Adrenal gland (tissue), 12 donors: Measurements from ENCODE around the gene PPFIA2. TPM values are rescaled to one million over a fixed set of nuclear protein-coding genes. Genes with fewer than 3 reads are reported as not detected.

Source experiments
- DNase-seq, 7 donors: peaks; one replicate each; pipeline ENCODE4 v3.0.0-alpha.2; 2019 to 2020
- H3K27ac ChIP-seq, 5 donors: fragments of 200-600 bp; sonication (generic) in 4 of 5; 1 replicate in 3 of 5; 2 replicates in 2 of 5; pipeline versions ENCODE4 v1.5.1 to v1.8.0; 2016 to 2020; ENCODE audit warnings: mild to moderate bottlenecking in 1 of 5
- H3K27me3 ChIP-seq: fragments of 200-600 bp; 2 replicates; pipeline ENCODE4 v1.8.0; 2021
- H3K36me3 ChIP-seq, 2 donors: fragments of 200-600 bp; replicated peaks in 1 of 2; 1 replicate in 1 of 2; 2 replicates in 1 of 2; pipeline versions ENCODE4 v1.5.1 to v1.8.0; 2018 to 2022
- H3K4me1 ChIP-seq, 2 donors: fragments of 200-600 bp; replicated peaks in 1 of 2; 1 replicate in 1 of 2; 2 replicates in 1 of 2; pipeline versions ENCODE4 v1.5.1 to v1.8.0; 2018 to 2021
- H3K4me3 ChIP-seq, 4 donors: fragments of 200-600 bp; sonication (generic) in 3 of 4; one replicate each; pipeline ENCODE4 v1.5.1; 2016 to 2018
- H3K9me3 ChIP-seq, 3 donors: fragments of 200-600 bp; sonication (generic) in 1 of 3; replicated peaks in 1 of 3; 1 replicate in 2 of 3; 2 replicates in 1 of 3; pipeline versions ENCODE4 v1.5.1 to v1.8.0; 2016 to 2021
- POLR2A ChIP-seq, 2 donors: fragments of 450-650 bp; IDR thresholded peaks; one replicate each; pipeline ENCODE4 v1.6.1; 2017; ENCODE audit warnings: antibody characterized with exemption in 2 of 2, mild to moderate bottlenecking in 2 of 2, moderate library complexity in 1 of 2
- WGBS, 4 donors: extraction: QIAGEN DNeasy Blood & Tissue Kit in 2 of 4; methylation state at CpG; one replicate each; pipeline versions ENCODE4 v1.1.5 to v1.1.7; 2013 to 2017; 5-methylcytosine and 5-hydroxymethylcytosine counted together
- intact Hi-C, 2 donors: fragments of 100-400 bp; cut with DNase I; formaldehyde crosslinking; loops; one replicate each; pipeline versions ENCODE4 v1.14.1 to v1.15.0; 2022 to 2023
- polyA plus RNA-seq, 3 donors: library from polyadenylated mRNA; stranded (reverse); fragments of 200-250 nt in 2 of 3; fragments of 350-450 nt in 1 of 3; fragmentation: Illumina TruSeq in 1 of 3; extraction: RNeasy Lipid Tissue Mini Kit (QIAGEN cat#74804) in 1 of 3; gene quantifications; one replicate each; pipeline ENCODE4 v1.2.3, GENCODE V29; 2013 to 2014
- total RNA-seq, 9 donors: library from RNA; depleted of rRNA in 4 of 9; stranded (reverse); fragments of >200 nt in 4 of 9; fragments of 120-200 nt in 1 of 9; fragmentation: NEBNext Ultra II Directional in 1 of 9; extraction: Animal tissue kit (Norgen Biotek cat#: 25700) in 1 of 9; gene quantifications; one replicate each; pipeline versions ENCODE4 v1.1.0 to v1.2.4, GENCODE V29; 2013 to 2023
- TF ChIP-seq, protein P1 (sequence below), 6 experiments: fragments of 450-650 bp in 4 of 6; fragments of 200-600 bp in 2 of 6; sonication (generic) in 1 of 6; IDR thresholded peaks; 1 replicate in 5 of 6; 2 replicates in 1 of 6; pipeline versions ENCODE4 v1.5.1 to v1.8.0; 2016 to 2021; ENCODE audit warnings: antibody characterized with exemption in 6 of 6, mild to moderate bottlenecking in 2 of 6, moderate library complexity in 1 of 6
- donor health status: healthy with polysubstance abuse.
- donor health status: Bipolar disorder and iron deficiency.
- donor health status: DM: yes; HTN: yes; CAD: no.
- donor health status: DM: no; HTN: no; CAD: no.
- donor health status: DM: no; HTN: no; CAD: no.
- donor health status: DM: yes; HTN: yes; CAD: no.

PPFIA2 gene
- total and polyA plus RNA-seq, 12 donors = 0.35 to 16.4 (median 2.4) TPM

DNA sequence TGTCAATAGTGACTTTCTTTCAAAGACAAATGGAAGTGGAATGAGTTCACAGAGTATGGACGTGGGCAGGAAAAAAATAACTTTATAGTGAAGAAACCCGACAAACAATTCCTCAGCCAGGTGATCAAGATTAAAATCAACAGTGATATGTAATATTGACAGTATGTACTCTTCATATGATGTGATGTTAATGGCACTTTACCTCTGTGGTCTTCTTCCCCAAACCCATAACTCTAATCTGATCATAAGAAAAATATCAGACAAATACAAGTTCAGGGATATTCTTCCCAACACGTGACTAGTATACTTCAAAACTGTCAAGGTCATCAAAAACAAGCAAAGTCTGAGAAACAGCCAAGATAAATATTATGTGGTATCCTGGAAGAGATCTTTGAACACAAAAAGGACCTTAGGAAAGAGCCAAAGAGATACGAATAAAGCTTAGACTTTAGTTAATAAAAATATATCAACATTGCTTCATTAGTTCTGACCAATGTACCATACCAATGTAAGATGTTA lies 215.5 kb downstream of the PPFIA2 start:
- intact Hi-C loops = no loop called here
- WGBS, 4 donors = 45 to 49% (median 47%) methylated on average over 4 of the region's 4 CpGs
- Histone ChIP-seq H3K4me1 (no peaks in the 10 kb centered on the region), H3K9me3 (no peaks in the 10 kb centered on the region), H3K27me3 (no peaks in the 10 kb centered on the region), H3K27ac (no peak overlapping the region), H3K4me3 (no peak overlapping the region), H3K36me3 (no peaks in the 10 kb centered on the region)
- no peak for DNase-seq
- TF ChIP-seq, protein P1, sequence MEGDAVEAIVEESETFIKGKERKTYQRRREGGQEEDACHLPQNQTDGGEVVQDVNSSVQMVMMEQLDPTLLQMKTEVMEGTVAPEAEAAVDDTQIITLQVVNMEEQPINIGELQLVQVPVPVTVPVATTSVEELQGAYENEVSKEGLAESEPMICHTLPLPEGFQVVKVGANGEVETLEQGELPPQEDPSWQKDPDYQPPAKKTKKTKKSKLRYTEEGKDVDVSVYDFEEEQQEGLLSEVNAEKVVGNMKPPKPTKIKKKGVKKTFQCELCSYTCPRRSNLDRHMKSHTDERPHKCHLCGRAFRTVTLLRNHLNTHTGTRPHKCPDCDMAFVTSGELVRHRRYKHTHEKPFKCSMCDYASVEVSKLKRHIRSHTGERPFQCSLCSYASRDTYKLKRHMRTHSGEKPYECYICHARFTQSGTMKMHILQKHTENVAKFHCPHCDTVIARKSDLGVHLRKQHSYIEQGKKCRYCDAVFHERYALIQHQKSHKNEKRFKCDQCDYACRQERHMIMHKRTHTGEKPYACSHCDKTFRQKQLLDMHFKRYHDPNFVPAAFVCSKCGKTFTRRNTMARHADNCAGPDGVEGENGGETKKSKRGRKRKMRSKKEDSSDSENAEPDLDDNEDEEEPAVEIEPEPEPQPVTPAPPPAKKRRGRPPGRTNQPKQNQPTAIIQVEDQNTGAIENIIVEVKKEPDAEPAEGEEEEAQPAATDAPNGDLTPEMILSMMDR (IDR thresholded peaks at IDR 0.05) = no peak
- TF ChIP-seq POLR2A (IDR thresholded peaks at IDR 0.05) = no peak

DNA sequence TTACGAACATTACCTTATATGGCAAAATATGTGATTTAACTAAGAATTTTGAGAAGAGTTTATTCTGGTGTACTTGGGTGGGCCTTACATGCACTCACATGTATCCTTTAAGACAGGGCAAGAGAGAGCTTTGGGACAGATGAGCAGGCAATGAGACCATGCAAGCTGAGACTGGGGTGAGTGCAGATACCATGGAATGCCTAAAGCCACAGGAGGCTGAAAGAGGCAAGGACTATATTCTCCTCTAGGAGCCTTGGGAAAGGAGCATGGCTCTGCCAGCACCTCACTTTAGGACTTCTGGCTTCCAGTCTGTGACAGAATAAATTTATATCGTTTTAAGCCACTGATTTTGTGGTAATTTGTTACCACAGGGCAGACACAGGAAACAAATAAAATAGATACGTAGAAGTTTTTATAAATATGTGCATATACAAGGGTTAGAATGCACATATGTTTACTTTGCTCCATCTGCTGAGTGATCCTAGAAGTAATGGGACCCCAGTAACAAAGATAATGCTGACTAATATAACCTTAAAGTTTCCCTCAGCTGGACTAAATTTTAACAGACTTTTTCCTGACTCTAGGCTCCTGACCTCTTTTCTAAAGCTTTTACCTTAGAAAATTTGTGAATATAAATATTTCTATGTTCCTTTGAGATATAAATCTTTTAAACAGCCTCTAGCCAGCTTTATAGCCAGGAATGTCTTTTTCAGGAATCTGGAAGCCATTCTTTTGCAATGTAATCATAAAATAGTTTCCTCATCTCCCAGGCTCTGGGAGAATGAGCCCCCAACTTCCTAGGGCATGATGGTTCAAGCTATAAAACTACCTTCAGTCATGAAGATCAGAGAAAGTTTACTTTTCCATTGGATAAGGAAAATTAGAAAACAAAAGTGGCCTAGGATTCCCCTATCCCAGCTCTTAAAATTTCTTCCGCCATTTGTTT lies 216.8 kb downstream of the PPFIA2 start:
- Histone ChIP-seq H3K27me3 (no peaks in the 10 kb centered on the region), H3K27ac (no peak overlapping the region), H3K9me3 (no peaks in the 10 kb centered on the region), H3K4me1 (no peaks in the 10 kb centered on the region), H3K36me3 (no peaks in the 10 kb centered on the region), H3K4me3 (no peak overlapping the region)
- DNase-seq = no peak
- 68 to 74% (median 71%) methylated on average over 4 of the region's 4 CpGs for WGBS, 4 donors
- intact Hi-C loops = no loop called here
- TF ChIP-seq, protein P1 (IDR thresholded peaks at IDR 0.05) = no peak
- no peak for TF ChIP-seq POLR2A (IDR thresholded peaks at IDR 0.05)

DNA sequence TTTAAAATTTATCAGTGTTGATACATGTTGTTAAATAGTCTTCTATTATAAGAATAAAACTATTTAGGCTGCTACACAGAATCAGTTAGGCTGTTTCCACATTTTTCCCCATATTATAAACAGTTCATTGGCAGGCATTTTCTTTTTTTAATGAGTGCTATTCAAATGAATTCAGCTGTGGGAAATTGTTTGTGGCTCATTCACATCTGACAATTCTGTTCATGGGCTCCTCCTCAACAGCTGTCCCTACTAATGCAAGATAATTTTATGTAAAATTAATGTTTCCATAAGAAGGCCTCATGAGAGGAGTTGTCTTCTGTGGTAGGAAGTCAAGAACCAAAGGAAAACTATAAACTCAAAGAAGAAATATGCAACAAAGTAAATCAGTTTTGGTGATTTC lies 218.0 kb downstream of the PPFIA2 start:
- H3K9me3 ChIP-seq = no peaks in the 10 kb centered on the region

DNA sequence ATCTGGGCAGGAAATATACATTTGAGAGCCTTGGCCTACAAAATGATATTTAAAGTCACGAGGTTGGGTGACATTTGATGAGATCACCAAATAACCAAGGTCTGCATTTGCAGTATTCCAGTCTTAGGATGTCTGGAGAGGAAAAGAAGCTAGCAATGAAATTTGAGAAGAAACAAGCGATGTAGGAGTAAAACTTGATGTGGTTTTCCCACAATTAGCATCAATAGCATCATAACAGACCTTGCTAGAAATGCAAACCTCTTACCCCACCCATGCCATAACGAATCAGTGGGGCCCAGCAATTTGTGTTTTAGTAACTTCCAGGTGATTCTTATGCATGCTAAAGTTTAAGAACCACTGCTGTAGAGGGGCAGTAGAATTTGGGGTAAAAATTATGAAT lies 219.9 kb downstream of the PPFIA2 start:
- Histone ChIP-seq H3K4me1 (no peaks in the 10 kb centered on the region), H3K4me3 (no peak overlapping the region), H3K27ac (no peak overlapping the region), H3K9me3 (no peaks in the 10 kb centered on the region), H3K27me3 (no peaks in the 10 kb centered on the region), H3K36me3 (no peaks in the 10 kb centered on the region)
- intact Hi-C loops = no loop called here
- TF ChIP-seq, protein P1 (IDR thresholded peaks at IDR 0.05) = no peak
- TF ChIP-seq POLR2A (IDR thresholded peaks at IDR 0.05) = no peak
- 54 to 67% (median 64%) methylated on average over 3 of the region's 3 CpGs for WGBS, 4 donors
- no peak for DNase-seq

More for the DNA sequence above, 218.0 kb downstream of the PPFIA2 start:
- H3K4me1 ChIP-seq = no peaks in the 10 kb centered on the region
- DNase-seq = no peak
- TF ChIP-seq POLR2A (IDR thresholded peaks at IDR 0.05) = no peak
- TF ChIP-seq, protein P1 (IDR thresholded peaks at IDR 0.05) = no peak
- H3K36me3 ChIP-seq = no peaks in the 10 kb centered on the region
- H3K4me3 ChIP-seq = no peak overlapping the region
- intact Hi-C loops = no loop called here
- no peak overlapping the region for H3K27ac ChIP-seq
- H3K27me3 ChIP-seq = no peaks in the 10 kb centered on the region
